Psoas muscle (tissue), 8 donors: ENCODE results near the gene INSL4. TPM values are rescaled to one million over a fixed set of nuclear protein-coding genes. Genes with fewer than 3 reads are reported as not detected.

Experiments
- ATAC-seq, 4 donors: fragments of 200-7000 bp; cut with Tn5 transposase; one replicate each; pipeline ENCODE4 v1.9.1; 2020; ENCODE audit warnings: moderate library complexity in 3 of 4, mild to moderate bottlenecking in 2 of 4
- DNase-seq, 2 donors: peaks; one replicate each; pipeline ENCODE4 v3.0.0-alpha.2; 2020
- H3K27ac ChIP-seq: fragments of 200-600 bp; one replicate; pipeline ENCODE4 v1.8.0; 2022
- H3K27me3 ChIP-seq, 3 donors: fragments of 200-600 bp in 1 of 3; one replicate each; pipeline versions ENCODE4 v1.6.1 to v1.8.0; 2013 to 2022; ENCODE audit warnings: low read length in 2 of 3, mild to moderate bottlenecking in 2 of 3, moderate library complexity in 1 of 3; ENCODE audit not compliant: insufficient read depth in 3 of 3
- H3K36me3 ChIP-seq, 2 donors: fragments of 200-600 bp in 1 of 2; one replicate each; pipeline versions ENCODE4 v1.6.1 to v1.8.0; 2013 to 2022; ENCODE audit warnings: low read depth in 1 of 2, mild to moderate bottlenecking in 1 of 2, moderate library complexity in 1 of 2; ENCODE audit not compliant: insufficient read depth in 1 of 2
- H3K4me1 ChIP-seq: fragments of 200-600 bp; one replicate; pipeline ENCODE4 v1.8.0; 2022
- H3K4me3 ChIP-seq: fragments of 200-600 bp; one replicate; pipeline ENCODE4 v1.8.0; 2022; ENCODE audit warnings: mild to moderate bottlenecking
- H3K9me3 ChIP-seq: fragments of 200-600 bp; one replicate; pipeline ENCODE4 v1.8.0; 2022
- WGBS, 3 donors: extraction: QIAGEN DNeasy Blood & Tissue Kit; methylation state at CpG; one replicate each; pipeline versions ENCODE4 v1.1.6 to v1.1.7; 2013; 5-methylcytosine and 5-hydroxymethylcytosine counted together
- intact Hi-C, 2 donors: fragments of 100-400 bp; cut with DNase I; formaldehyde crosslinking; loops; one replicate each; pipeline versions ENCODE4 v1.11.0 to v1.14.2; 2022
- polyA plus RNA-seq, 3 donors: library from polyadenylated mRNA; stranded (reverse); fragments of 200-250 nt; gene quantifications; one replicate each; pipeline ENCODE4 v1.2.3, GENCODE V29; 2013
- total RNA-seq, 4 donors: library from RNA; stranded (reverse); fragmentation: NEBNext Ultra II Directional in 2 of 4; extraction: Animal tissue kit (Norgen Biotek cat#: 25700) in 2 of 4; gene quantifications; one replicate each; pipeline versions ENCODE4 v1.2.1 to v1.2.4, GENCODE V29; 2021 to 2023
- TF ChIP-seq, protein P1 (sequence below): fragments of 200-600 bp; IDR thresholded peaks from one replicate; pipeline ENCODE4 v1.8.0; 2022; ENCODE audit warnings: antibody characterized with exemption
- donor health status: healthy with polysubstance abuse.
- donor health status: DM: no; HTN: no; CAD: no; lungs with moderate emphysema.
- donor health status: Bipolar disorder and iron deficiency.
- donor health status: healthy.
- donor health status: DM: yes; HTN: yes; CAD: no.
- donor health status: DM: no; HTN: no; CAD: no.
- donor health status: DM: no; HTN: no; CAD: no.
- donor health status: DM: yes; HTN: yes; CAD: no.

Gene INSL4
- total and polyA plus RNA-seq, 7 donors: 0.01 to 0.04 TPM; not detected in 5

DNA sequence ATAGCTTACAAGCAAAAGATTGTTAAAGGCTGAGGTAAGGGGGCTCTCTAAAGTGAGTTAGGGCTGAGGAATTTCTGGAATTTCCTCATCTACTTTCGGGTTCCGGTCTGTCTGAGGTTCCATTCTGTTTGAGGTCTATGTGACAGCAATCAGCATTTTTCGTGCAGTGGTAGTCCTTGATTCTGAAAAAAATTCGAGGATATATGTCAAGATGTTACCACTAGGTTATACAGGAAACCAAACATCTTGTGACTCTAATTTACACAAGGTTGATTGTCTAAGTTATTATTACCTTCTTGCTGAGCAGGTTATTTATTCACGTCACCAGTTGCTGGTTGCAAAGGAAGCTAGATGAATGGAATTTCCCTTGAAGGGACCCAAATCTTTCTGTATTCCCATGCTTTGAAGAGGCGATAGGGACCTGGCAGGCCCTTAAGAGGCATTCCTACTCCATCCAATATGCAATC lies 38.1 kb downstream of the INSL4 start:
- no peak for ATAC-seq
- Histone ChIP-seq H3K4me3 (no peak overlapping the region), H3K9me3 (no peaks in the 10 kb centered on the region), H3K4me1 (no peaks in the 10 kb centered on the region), H3K27me3 (no peaks in the 10 kb centered on the region), H3K27ac (no peak overlapping the region), H3K36me3 (no peaks in the 10 kb centered on the region)
- WGBS, 3 donors: 51 to 56% (median 53%) methylated on average over 6 of the region's 6 CpGs
- TF ChIP-seq, protein P1, sequence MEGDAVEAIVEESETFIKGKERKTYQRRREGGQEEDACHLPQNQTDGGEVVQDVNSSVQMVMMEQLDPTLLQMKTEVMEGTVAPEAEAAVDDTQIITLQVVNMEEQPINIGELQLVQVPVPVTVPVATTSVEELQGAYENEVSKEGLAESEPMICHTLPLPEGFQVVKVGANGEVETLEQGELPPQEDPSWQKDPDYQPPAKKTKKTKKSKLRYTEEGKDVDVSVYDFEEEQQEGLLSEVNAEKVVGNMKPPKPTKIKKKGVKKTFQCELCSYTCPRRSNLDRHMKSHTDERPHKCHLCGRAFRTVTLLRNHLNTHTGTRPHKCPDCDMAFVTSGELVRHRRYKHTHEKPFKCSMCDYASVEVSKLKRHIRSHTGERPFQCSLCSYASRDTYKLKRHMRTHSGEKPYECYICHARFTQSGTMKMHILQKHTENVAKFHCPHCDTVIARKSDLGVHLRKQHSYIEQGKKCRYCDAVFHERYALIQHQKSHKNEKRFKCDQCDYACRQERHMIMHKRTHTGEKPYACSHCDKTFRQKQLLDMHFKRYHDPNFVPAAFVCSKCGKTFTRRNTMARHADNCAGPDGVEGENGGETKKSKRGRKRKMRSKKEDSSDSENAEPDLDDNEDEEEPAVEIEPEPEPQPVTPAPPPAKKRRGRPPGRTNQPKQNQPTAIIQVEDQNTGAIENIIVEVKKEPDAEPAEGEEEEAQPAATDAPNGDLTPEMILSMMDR: no peak
- no peak for DNase-seq
- intact Hi-C loops: no loop called here

DNA sequence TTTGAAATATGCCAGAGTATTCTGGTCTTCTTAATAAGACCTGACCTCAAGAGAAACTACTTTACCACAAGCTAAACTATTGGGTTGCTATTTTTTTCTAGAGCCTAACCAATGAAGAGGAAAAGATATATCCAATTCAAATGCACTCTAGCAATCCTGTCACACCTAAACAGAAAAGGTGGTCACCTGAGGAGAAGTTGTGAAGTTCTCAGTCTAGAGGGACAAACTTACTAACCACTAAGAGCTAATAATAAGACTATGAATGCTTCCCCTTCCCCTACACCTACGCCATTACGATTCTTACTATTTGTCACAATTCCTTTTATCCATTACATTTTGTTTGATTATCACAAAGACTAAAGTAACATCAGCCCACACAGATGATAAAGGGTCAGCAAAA lies 43.6 kb downstream of the INSL4 start:
- no peak for ATAC-seq
- Histone ChIP-seq H3K4me3 (no peak overlapping the region), H3K4me1 (no peaks in the 10 kb centered on the region), H3K27me3 (no peaks in the 10 kb centered on the region), H3K9me3 (no peaks in the 10 kb centered on the region), H3K27ac (no peak overlapping the region), H3K36me3 (no peaks in the 10 kb centered on the region)
- 94 to 95% (median 94%) methylated on average over 2 of the region's 2 CpGs for WGBS, 3 donors
- DNase-seq: no peak
- TF ChIP-seq, protein P1: no peak
- intact Hi-C loops: no loop called here

DNA sequence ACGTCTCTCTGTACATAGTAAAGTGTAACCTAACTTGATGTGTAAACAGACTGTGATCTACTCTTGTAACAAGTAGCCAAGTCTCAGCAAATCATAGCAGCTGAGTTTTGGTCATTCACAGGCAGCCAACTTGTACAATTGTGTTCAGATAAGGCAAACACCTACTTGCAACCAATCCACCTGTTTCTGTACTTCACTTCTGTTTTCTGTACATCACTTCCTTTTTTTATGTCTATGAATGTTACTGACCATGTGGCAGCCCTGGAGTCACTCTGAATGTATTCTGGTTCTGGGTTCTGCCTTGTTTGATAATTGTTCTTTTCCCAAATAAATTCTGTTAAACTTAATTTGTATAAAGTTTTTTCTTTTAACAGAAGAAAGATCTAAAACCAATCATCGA lies 47.3 kb downstream of the INSL4 start:
- intact Hi-C loops: no loop called here
- TF ChIP-seq, protein P1: no peak
- DNase-seq (no peak), ATAC-seq (no peak)
- WGBS, 3 donors: 67 to 72% (median 69%) methylated on average over 2 of the region's 2 CpGs
- no peaks in the 10 kb centered on the region for H3K9me3 ChIP-seq
- H3K4me3 ChIP-seq: no peak overlapping the region
- no peaks in the 10 kb centered on the region for H3K27me3 ChIP-seq
- no peak overlapping the region for H3K27ac ChIP-seq
- no peaks in the 10 kb centered on the region for H3K4me1 ChIP-seq
- H3K36me3 ChIP-seq: no peaks in the 10 kb centered on the region

Other genes with a start within 250 kb of the INSL4 start
- gene JAK2, start 246.1 kb upstream of the INSL4 start, total RNA-seq: 10 to 100 TPM in 3 of 4 donors, 1 to 10 TPM in 1; 9.0 to 32.3 (median 16.8) TPM
- gene JAK2, start 246.1 kb upstream of the INSL4 start, polyA plus RNA-seq: 1 to 10 TPM; 2.2 to 4.6 (median 3.2) TPM
- not detected for gene INSL6, start 45.8 kb upstream of the INSL4 start, total RNA-seq
- not detected for gene INSL6, start 45.8 kb upstream of the INSL4 start, polyA plus RNA-seq
- not detected for gene RLN2, start 73.3 kb downstream of the INSL4 start, total RNA-seq
- under 1 TPM in 1 of 3 donors, not detected in 2; 0.17 TPM for gene RLN2, start 73.3 kb downstream of the INSL4 start, polyA plus RNA-seq
- gene RLN1, start 108.5 kb downstream of the INSL4 start, total RNA-seq: under 1 TPM in 1 of 4 donors, not detected in 3; 0.29 TPM
- under 1 TPM in 2 of 3 donors, not detected in 1; 0.06 to 0.20 TPM for gene RLN1, start 108.5 kb downstream of the INSL4 start, polyA plus RNA-seq
- 10 to 100 TPM; 21.4 to 32.2 (median 26.8) TPM for gene PLGRKT, start 206.5 kb downstream of the INSL4 start, total RNA-seq
- 10 to 100 TPM; 25.0 to 50.4 (median 25.5) TPM for gene PLGRKT, start 206.5 kb downstream of the INSL4 start, polyA plus RNA-seq
- gene CD274, start 219.1 kb downstream of the INSL4 start, total RNA-seq: 1 to 10 TPM in 3 of 4 donors, under 1 TPM in 1; 0.93 to 4.6 (median 2.1) TPM
- gene CD274, start 219.1 kb downstream of the INSL4 start, polyA plus RNA-seq: 1 to 10 TPM in 2 of 3 donors, under 1 TPM in 1; 0.69 to 3.3 (median 2.5) TPM